ENCODE measurements around the gene MEGF10.

- TF ChIP-seq CTCF (IDR thresholded peaks at IDR 0.05) (no peak), POLR2AphosphoS5 (IDR thresholded peaks at IDR 0.05) (no peak), POLR2A (IDR thresholded peaks at IDR 0.05; ENCODE audit: low read depth) (no peak)
Measured at GRCh38 chr5:127311349-127311748, 20.8 kb downstream of the MEGF10 start.

All from esophagus muscularis mucosa (tissue), 3 donors.